Tongue (tissue), 2 donors: ENCODE measurements around the gene FNTB. TPM values are rescaled to one million over a fixed set of nuclear protein-coding genes. Genes with fewer than 3 reads are reported as not detected.

Experiments used
- DNase-seq: peaks from one replicate; pipeline ENCODE4 v3.0.0-alpha.2; 2015
- total RNA-seq: library from RNA; depleted of rRNA; stranded (reverse); fragments of >200 nt; gene quantifications from one replicate; pipeline ENCODE4 v1.2.3, GENCODE V29; 2014

Gene FNTB, protein sequence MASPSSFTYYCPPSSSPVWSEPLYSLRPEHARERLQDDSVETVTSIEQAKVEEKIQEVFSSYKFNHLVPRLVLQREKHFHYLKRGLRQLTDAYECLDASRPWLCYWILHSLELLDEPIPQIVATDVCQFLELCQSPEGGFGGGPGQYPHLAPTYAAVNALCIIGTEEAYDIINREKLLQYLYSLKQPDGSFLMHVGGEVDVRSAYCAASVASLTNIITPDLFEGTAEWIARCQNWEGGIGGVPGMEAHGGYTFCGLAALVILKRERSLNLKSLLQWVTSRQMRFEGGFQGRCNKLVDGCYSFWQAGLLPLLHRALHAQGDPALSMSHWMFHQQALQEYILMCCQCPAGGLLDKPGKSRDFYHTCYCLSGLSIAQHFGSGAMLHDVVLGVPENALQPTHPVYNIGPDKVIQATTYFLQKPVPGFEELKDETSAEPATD
- 6.5 TPM for total RNA-seq

DNA sequence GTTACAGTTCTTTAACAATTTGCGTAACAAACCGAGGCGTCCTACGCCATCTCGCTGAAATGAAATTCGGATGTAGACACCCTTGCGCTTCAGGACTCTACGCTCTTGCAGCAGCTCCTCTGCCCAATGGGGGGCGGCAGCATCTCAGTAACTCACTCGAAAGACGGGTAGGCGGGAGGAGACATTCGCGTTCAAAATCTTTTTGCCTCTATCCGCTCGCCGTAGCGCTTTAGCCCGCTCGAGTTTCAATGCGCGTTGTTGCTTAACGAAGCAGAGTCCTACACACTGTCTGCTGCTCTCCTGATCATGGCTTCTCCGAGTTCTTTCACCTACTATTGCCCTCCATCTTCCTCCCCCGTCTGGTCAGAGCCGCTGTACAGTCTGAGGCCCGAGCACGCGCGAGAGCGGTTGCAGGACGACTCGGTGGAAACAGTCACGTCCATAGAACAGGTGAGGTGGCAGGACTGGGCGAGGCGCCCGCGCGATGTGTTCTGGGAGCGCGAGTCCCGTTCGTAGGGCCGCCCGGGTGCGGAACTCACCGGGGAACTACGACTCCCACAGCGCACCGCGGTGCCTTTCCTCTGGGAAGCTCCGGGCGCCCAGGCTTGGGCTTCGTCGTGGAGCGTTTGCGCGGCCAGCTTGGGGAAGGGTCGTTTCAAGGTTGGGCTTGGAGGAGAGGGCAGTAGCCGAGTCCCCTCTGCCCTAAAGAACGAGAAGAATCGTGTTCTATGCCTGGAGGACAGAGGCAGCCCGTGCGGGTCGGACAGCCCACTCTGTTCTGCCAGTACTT is at the start of gene FNTB:
Gene FNTB, plus strand, starts transcription at position 248 of the 790 bp plus-strand sequence. Its CDS starts 59 bp downstream, at position 307.
- DNase-seq: peak; percentile 99

DNA sequence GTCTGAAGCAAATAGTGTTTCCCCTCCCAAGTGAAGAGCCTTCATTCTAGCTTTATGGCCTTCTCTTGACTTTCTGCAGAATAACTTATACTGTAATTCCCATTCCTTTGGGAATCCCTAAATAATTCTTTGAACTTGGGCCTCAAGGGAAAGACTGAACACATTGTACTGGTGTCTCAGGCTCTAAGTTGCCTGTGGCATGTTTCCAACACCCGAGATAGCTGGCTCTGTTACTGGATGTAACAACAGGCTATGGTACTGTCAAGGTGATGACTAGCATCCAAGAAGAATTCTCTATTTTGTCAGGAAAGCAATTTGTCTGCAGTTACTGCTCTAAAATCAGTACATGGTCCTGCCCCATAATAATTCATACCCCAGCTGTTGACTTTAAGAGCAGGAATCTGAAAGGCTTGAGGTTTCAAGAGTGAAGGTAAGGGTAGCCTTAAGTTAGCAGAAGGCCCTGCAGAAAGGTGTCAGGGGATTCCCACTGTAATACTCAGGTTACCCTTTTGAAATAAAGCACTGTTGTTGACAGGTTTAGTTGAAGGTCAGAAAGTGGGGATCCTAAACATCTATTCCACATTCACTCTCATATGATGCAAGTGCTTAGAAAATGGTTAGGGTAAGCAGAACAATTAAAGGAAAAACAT is 49.4 kb upstream of the FNTB start:
- no peak for DNase-seq

DNA sequence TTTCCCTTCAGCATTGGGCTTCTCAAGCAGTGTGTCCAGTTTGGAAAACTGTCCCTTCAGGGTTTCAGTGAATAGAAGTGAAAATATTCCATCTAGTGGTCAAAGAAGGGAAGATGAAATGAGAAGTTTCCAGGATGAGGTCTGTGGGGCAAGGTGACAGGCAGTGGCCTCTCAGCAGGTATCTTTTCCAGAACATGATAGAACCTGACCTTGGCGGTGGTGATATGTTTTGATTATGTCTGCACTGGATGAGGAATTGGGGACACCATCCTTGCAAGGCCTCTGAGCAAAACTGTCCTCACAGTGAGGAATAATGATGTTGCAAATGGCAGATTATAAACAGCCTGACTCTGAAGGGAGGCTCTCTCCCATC is 48.9 kb upstream of the FNTB start:
- DNase-seq: peak; percentile 17

DNA sequence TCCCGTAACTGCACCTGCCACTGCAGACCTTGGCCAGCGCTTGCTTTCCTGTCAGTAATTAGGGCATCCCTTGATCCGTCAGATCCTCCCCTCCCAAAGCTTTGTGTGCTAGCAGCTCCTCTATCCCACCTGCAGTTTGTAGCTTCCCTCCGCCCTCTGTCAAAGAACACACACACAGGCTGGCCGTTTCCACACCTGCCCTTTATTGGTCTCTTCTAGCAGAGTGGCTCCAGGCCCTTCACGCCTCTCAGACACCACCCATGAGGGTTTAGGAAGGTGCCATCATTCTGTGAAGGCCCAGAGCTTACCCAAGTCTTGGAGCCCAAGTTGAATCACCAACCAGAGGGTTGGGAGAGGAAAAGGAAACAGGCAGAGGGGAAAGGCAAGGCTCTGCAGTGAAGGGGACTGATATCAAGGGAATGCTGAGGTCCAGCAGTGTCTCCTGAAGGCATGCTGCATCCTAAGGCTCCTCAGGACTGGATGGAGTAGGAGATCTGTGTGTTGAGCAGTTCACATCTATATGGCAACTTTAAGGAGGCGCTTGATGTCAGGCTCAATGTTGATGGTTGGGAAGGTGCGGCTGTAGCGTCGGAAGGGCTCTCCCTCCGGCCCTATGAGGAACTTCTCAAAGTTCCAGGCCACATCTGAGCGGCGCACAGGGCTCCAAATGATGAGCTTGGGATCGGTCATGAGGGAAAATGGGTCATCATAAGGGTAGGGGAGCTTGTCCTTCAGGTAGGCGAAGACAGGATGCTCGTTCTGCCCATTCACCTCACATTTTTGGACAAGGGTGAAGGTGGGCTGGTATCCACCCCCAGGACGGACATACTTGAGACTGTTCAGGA is 47.5 kb upstream of the FNTB start:
- no peak for DNase-seq

DNA sequence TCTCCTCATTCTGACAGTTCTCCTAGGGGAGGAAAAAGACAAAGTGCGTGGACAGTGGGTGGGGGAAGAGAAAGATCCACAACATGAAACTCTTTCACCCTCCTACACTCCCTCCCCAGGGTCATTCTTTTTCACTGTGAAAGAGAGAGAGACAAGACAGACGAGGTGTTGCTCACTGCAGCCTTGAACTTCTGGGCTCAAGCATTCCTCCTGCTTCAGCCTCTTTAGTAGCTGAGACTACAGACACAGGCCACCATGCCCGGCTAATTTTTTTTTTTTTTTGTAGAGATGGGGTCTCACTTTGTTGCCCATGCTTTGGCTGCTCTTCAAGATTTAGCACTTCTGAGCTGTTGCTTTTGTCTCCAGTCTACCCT is 46.9 kb upstream of the FNTB start:
- DNase-seq: no peak

DNA sequence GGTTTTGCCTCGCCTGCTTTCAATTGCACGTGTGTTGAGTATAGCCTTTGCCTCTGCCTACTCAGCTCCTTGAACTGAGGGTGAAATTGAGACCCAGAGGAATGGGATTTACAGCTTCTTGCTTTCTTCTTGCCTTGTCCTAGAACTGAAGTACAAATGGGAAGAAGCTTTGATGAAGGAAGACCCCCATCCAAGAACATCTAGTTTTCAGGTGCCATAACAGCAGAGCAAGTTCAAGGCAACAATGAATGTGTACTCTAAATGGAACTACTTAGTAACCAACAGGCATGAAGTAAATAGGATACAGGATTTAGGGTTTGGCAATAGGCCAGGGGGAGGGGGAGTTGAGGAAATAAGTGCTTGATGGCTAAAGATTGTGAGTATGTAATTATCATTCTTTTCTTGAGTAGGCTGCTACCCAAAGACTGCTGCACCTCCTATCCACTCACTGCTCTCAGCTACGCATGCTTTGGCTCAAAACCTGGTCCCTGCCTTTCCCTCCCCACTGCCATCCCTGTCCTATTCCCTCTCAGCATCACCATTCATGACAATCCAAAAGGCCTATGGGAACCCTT is 46.3 kb upstream of the FNTB start:
- DNase-seq: no peak

DNA sequence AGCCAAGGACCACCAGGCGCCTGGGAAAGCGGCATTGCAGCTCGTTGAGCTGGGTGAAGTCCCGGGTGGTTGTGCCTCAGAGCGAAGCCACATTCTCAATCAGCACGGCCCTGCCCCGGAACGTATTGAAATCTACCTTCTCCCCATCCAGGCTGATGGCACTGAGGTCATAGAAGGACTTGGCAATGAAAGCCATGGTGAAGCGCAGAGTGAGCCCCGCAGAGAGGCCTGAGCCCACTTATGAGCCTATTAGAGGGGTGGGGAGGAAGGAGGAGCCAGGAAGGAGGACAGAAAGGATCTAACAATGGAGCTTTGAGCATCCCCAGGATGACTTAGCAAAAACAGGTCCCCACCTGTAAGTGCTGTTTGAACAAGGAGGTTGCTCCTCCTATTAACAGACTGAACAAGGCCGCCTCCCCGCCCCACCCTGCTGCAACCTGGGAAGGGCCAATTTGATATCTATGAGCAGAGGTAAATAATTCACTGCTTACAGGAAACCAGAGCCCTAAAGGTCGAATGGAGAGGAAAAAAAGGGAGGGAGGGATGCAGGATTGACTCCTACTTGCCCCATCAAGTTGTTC is 44.1 kb upstream of the FNTB start, which contains the start of gene GPX2:
Gene GPX2, minus strand, starts transcription at position 215 of the 581 bp plus-strand sequence. Its CDS starts 19 bp downstream, at position 196.
- DNase-seq: no peak

DNA sequence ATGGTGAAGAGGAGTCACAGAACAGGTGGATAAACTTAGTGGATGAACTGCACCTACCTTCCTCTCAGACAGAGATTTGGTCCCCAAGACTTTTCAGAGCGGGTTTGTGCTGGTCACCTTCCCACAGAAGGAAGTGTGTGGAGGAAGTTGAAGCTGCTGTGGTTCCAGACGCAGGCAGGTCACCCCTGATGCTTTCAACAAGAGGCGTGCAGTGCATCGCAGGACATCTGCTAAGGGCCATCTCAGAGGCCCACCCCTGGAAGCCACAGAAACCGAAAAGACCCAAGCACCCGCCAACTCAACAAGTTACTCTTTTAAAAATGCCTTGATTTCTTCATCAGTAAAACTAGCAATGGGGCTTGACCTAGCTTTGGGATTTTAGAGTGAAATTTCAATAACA is 43.1 kb upstream of the FNTB start:
- no peak for DNase-seq

DNA sequence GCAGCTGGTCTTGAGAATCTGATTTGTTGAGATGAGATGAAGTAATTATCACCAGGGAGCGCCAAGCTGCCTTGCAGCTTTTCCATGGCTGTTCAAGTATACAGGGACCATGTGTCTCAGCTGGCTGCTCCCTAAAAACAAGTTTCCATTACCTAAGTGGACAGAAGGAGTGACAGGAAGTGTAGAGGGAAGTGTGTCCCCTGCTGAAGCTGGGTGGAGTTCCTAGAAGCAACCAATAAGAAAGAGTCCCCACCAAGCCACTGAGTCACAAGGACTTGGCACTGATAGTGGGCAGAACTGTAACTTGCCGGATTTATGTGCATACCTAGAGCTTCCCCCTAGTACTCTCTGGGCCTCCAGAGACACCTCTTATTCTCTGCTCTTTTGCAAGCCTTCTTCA is 42.7 kb upstream of the FNTB start:
- DNase-seq: no peak

DNA sequence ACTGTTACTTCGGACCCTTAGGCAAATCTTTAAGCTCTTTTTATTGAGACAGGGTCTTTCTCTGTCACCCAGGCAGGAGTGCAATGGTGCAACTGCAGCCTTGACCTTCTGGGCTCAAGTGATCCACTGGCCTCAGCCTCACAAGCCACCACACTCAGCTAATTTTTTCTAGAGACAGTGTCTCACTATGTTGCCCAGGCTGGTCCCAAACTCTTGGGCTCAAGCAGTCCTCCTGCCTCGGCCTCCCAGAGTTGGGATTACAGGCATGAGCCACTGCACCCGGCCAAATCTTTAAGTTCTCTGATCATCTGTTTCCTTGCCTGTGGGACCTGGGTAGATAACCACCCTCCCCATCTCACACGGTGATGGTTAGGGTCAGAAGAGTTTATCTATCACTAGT is 41.8 kb upstream of the FNTB start:
- DNase-seq: no peak

DNA sequence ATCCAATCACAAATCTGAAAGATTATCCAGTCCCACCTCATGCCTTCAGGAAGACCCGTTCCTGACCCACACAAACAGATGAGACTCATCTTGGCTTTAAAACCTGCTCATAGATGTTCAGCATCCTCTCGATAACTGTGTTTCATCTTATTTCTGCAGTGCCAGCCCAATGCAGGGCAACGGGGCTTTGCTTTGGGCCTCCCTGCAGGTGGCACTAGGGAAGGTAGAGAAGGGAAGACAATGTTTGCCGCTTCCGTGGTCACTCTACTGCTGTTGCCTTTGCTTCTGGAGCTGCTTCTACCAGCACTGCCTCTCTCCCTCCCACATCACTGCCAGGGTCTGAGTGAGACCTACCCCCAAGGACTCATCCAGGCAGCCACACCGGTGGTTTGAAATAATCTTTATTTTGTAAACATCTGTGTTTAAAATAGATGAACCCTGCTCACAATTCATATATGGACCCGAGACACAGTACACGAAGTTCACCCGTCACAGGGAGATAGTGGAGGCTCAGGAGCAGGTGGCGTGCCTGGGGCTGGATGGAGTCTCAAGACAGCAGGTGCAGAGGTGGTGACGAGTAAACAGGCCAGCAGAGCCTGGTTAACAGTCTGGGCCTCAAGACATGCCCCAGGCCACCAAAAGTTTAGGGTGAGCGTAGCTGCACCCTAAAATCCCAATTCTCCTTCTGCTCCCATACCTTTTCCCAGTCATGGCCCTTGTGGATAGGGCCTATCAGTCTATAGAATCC is 41.1 kb upstream of the FNTB start:
- no peak for DNase-seq

DNA sequence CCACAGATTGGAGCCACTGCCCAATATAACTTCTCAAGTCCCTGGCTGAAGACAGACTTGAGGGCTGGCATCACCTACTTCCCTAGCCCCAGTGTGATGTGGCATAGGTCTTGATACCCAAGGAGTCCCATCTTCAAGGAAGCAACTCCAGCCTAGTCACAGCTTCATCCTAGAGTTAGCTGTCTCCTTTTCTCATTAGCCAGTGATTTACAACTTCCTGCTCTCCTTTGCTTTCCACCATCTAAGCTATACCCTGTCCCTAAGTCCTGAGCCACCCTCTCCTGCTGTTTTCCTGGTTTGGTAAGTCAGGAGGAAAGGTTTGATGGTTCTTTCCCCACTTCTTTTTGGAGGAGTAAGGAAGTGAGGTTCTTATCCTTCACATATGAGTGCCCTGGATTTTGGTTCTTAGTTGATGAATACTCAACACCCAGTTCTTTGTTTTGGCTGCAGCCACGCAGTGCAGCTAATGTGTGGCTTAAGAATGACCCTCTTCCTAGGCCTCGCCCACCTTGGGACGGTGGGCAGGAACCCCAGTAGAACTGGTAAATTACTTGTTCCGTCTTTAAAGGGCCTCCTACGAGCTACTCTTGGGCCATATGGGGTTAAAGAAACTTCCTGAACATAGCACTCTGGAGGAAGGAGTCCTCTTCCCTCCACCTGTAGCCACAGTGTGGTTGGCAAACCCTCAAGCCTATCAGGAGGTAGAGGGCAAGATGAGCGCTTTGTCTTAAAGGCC is 40.2 kb upstream of the FNTB start:
- no peak for DNase-seq

DNA sequence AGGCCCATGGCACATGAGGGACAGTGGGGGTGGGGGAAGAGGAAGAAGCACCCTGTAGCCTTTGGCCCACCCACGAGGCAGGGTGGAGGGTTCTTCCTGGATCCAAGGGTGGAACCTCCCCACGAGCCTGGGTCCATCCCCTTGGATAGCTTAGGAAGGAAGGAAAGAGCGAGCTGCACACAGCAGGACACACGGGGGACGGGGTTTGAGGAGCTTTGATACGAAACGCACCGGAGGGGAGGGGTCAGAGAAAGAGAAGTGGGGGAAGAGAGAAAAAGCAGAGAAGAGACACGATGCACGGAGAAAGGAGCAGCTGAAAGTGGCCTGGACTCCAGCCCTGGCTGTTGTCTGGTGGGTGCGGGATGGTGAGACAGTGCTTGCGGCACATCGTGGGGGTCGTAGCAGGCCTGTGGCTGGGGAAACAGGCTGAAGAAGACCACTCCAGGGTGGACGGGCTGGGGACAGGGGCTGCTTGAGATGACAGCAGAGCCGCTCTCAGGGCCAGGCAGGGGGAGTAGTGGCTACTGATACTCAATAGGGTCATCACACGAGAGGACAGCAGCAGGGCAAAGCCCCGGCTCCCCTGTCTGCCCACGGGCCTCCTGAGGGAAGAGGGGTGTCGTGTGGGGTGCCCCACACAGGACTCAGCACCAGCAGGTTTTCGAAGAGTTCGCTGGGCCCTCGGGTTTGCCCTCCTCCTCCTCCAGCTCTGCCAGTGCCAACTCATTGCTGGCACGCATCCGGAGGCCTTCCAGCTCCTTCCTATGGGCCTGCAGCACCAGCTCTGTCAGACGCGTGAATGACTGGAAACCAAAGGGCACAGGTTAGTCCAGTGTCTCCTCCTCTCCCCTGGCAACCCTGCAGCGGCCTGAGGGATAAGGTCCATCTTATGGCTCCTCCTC is 38.7 kb upstream of the FNTB start:
- no peak for DNase-seq

DNA sequence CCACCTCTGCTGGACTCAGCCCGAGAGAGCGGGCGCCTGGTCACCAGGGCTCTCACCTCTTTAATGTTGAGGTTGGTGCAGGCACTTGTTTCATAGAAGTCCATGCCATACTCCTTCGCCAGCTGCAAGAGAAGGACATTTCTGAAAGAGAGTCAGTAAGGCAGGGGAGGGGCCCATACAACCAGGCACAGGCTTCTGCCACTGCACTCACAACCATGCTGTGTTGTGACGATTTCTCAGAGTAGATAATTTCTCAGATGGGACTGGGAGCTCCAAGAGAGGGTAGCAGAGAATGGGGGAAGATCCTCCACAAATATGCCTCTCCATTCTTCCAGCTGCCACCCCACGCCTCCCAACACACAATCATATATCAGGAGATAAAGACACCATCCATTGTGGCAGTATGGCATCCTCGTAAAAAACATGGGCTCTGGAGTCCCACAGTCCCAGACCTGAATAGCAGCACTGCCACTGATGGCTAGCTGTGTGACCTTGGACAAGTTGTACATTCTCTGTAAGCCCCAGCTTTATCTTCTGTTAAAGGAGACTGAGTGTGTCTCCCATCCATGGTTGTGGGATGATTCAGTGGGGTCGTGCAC is 38.0 kb upstream of the FNTB start:
- no peak for DNase-seq

DNA sequence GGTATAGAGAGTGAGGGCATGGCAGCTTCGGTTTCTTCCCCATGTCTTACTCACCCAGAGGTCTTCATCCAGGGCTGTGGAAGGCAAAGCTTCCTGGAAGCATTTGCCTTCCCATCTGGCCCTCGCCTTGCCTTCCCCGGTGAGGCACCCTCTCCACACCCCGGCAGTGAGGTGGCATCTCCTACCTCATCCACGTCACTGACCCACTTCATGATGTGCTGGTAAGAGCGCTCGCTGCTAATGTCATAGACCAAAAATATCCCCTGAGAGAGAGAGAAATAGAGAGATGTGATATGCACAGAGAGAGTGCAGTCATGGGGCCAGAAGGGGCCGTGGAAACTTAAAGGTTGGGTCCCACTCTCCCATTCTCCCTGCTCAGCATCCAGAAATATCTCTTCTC is 35.8 kb upstream of the FNTB start:
- no peak for DNase-seq

DNA sequence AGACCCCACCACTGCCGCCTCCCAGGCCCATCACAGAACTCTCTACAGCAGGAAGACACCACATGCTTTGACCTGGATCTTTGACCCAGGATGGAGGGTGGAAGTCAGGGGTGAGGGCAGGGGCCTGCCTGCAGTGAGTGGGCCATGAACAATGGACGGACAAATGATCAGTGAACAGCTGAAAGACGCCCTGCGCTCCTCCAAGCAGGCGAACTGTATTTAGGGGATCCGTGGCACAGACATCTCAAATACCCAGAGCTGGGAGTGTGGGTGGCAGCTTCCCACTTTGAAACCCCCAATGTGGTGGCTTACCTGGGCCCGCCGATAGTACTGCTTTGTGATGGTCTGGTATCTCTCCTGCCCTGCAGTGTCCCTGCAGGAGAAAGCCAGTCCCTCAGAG is 35.4 kb upstream of the FNTB start:
- no peak for DNase-seq

DNA sequence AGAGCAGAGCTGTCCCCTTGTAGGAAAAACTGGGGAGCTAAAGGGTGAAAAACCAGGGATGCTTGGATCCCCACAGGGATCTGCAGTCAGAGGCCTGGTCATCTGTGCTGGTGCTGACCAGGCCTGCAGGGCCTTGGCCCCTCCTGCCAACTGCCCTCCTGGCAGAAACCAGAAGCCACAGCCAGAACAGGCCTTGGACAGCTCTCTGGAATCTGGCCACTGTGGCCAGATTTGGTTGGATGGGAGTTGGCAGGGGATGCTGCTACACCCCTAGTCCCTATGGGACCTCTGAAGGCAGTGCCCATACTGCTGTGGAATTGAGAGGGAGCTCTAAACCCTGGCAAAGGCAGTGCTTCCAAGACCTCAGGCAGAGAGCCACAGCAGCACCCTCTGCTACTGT is 35.0 kb upstream of the FNTB start:
- DNase-seq: no peak

DNA sequence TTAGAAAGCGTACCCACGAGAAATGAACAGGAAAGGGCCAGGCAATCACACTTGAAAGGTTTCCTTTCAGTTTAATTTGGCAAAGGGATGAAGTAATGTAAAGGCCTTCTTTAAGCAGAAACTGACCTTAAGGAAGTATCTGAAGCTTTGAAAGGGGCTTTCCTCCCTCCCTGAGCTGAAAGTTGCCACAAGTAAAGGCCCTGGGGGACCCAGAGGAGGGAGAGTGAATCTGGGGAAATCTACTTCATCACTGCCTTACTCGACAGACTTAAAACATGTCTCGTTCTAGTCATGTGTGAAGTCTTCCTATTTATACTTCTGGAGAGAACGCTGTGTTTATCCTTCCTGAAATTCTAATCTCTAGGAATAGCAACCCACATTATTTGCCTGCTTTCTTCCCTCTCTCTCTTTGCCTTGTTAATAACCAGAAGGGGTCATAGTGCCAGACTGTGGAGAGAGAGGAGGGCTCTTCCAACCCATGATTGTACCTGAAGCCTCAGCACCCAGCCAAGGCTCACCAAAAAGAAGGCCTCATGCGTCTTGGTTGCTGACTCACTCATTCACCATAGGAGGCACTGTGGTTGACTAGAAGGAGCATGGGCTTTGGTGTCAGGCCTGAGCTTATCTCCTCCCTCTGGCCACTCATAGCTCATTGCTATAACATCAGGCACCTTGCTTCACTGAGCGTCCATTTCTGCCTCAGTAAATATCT is 33.9 kb upstream of the FNTB start:
- no peak for DNase-seq
